Lower leg skin (tissue), 3 donors: Measurements from ENCODE around the gene TGFBR3.

Experiments used
- POLR2A ChIP-seq, 2 donors: fragments of 450-650 bp; IDR thresholded peaks; one replicate each; pipeline ENCODE4 v1.6.1; 2016 to 2017; ENCODE audit warnings: antibody characterized with exemption in 2 of 2, mild to moderate bottlenecking in 1 of 2, moderate library complexity in 1 of 2
- TF ChIP-seq, protein P1 (sequence below), 3 donors: fragments of 450-650 bp; IDR thresholded peaks; one replicate each; pipeline ENCODE4 v1.5.1; 2016; ENCODE audit warnings: antibody characterized with exemption in 3 of 3, mild to moderate bottlenecking in 3 of 3, moderate library complexity in 2 of 3

DNA sequence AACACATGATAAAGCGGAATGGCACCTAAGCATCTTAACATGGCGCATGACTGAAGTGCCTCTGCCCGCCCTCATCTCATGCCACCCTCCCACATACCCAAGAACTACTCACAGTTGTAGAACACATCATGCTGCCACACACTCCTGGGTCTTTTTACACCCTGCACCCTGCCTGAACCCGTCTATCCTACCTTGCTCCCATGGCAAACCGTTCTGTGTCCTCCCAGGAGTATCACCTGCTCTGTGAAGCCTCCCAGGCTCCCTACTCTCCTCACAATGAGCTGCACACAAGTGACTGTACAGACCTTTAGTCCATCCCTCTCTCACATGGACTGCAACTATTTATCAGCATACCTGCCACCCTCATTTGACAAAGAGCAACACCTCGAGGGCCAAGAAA lies 144.0 kb downstream of the TGFBR3 start:
- no peak for TF ChIP-seq POLR2A (IDR thresholded peaks at IDR 0.05)
- TF ChIP-seq, protein P1, sequence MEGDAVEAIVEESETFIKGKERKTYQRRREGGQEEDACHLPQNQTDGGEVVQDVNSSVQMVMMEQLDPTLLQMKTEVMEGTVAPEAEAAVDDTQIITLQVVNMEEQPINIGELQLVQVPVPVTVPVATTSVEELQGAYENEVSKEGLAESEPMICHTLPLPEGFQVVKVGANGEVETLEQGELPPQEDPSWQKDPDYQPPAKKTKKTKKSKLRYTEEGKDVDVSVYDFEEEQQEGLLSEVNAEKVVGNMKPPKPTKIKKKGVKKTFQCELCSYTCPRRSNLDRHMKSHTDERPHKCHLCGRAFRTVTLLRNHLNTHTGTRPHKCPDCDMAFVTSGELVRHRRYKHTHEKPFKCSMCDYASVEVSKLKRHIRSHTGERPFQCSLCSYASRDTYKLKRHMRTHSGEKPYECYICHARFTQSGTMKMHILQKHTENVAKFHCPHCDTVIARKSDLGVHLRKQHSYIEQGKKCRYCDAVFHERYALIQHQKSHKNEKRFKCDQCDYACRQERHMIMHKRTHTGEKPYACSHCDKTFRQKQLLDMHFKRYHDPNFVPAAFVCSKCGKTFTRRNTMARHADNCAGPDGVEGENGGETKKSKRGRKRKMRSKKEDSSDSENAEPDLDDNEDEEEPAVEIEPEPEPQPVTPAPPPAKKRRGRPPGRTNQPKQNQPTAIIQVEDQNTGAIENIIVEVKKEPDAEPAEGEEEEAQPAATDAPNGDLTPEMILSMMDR (IDR thresholded peaks at IDR 0.05): no peak
